Stimulated activated naive CD8-positive, alpha-beta T cell treated with anti-CD3 and anti-CD28 coated beads, Interleukin-15, Interleukin-2, amounts not matched to agents 100 U/mL and 50 U/mL, for 24 hours (primary cell): ENCODE measurements around the gene SGO1.

ENCODE experiments used
- ATAC-seq: fragments of 150-1000 bp; cut with Tn5 transposase; one replicate; pipeline ENCODE4 v1.10.0; 2021
- DNase-seq: peaks from one replicate; pipeline ENCODE4 v3.0.0; 2021

Gene SGO1

DNA sequence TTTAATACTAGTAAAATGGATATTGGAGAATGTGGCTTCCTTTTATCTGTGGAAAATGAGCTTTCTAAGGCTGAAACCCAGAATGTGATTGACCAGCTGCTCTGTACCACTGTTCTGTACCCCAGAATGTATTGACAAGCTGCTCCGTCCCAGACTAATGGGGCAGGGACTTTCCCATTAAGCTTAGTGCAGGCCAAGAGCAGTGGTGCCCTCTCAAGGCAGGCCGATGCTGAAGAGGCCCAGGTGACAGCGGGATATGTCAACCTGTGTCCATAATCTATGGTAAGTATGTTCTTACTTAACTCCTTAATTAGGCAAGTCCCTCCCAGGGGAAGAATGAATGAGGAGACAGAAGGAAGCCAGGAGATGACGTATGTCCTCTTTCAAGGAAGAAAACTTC is 31.1 kb downstream of the SGO1 start:
- no peak for DNase-seq
- ATAC-seq = no peak

DNA sequence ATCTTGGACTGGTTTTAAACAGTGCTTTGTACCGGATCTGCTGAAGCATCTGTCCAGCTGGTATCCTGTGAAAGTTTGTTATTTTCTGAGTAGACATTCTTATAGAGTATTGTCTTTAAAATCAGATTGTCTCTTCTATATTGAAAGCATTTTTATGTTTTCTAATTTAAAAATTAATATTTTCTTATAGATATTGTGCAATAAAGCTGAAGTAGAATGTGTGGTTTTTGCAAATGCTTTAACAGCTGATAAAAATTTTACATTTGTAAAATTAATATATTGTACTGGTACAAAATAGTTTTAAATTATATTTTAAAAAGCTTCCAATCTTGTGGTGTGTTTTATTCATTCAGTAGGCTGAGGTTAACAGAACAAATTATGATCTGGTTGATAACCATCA is 31.9 kb downstream of the SGO1 start:
- ATAC-seq = no peak
- no peak for DNase-seq

GRCh38 chr3:20148466-20148865 is 37.5 kb downstream of the SGO1 start:
- ATAC-seq = no peak
- DNase-seq = no peak

GRCh38 chr3:20147361-20147760 is 38.6 kb downstream of the SGO1 start:
- DNase-seq (no peak), ATAC-seq (no peak)

DNA sequence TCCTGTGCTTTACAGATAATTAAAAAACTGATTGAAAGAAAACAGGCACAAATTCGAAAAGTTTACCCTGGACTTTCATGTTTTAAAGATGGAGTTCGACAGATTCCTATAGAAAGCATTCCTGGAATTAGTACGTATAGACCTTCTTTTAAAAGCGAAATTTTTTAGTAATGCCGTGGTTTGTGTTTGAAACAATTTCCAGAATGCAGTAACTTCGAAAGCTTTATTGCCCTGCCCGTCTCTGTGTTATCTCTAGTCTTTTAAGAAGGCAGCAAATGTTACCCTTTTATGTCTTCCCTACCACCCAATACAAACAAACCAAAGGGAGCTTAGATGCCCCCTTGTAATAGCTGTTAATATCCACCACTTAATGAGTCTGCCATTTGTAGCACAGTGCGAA is 39.7 kb downstream of the SGO1 start:
- ATAC-seq = no peak
- no peak for DNase-seq

GRCh38 chr3:20145874-20146273 is 40.1 kb downstream of the SGO1 start:
- no peak for ATAC-seq
- DNase-seq = no peak

- no peak for ATAC-seq
These were observed 42.5 kb downstream of the SGO1 start for GRCh38 chr3:20143519-20143918.

GRCh38 chr3:20142517-20142916 is 43.5 kb downstream of the SGO1 start:
- no peak for ATAC-seq
- no peak for DNase-seq

More at GRCh38 chr3:20143519-20143918, 42.5 kb downstream of the SGO1 start:
- DNase-seq = no peak

DNA sequence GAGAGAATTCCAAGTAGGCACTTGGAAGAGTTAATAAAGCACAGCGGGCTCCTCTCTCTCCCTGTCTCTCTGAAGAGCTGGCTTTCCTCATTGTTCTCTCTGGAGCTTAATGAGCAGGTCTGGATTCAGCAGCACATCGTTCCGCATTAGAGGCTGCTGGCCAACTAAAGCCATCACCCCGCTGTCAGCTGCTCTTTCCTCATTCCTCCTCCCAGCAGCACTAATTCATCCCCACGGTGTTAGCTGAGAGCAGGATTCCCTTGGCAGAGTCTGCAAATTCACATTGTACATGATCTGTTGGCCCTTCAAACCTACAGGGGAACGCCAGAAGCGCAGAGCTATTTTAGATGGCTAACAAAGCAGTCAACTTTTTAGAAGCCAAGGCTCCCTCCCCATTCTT is 44.2 kb downstream of the SGO1 start:
- ATAC-seq (no peak), DNase-seq (no peak)

DNA sequence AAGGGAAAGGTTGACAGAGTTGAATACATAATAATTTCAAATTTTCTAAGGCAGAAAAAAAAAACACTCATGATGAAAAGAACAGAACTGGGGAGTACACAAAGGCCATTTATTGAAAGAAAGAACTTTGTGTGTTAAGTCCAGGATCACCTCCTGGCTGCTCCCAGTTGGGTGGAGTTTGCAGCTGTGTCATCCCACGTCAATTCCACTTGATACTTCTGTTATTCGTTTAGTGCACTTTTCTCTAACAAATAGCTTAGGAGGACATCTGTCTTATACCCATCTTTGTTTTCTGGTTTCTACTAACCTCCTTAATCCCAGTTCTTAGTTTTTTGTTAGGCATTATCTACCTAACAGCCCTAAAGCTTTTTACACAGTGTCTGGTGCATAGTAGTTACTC is 44.7 kb downstream of the SGO1 start:
- no peak for ATAC-seq
- DNase-seq = no peak

- DNase-seq (no peak), ATAC-seq (no peak)
These were observed 45.1 kb downstream of the SGO1 start for GRCh38 chr3:20140881-20141280.

- ATAC-seq = no peak
- no peak for DNase-seq
These were observed 48.4 kb downstream of the SGO1 start for GRCh38 chr3:20137647-20138046.

DNA sequence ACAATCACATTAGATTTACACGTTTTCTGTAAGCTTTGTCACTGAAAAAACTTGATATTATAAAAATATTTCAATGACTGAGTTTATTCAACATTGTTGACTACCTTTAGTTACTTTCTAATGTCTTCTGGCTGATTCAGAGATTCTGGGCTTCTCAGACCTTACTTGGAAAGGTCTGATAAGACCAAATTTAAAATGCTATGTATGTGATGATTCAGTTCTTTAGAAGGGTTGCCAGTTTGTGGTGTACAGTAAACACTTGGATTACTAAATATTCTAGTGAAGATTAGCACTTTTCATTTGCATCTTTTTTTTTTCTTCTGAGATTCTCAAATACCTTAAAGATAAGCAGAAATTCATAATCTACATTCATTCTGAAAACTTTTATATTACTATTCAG is 49.8 kb downstream of the SGO1 start:
- ATAC-seq (no peak), DNase-seq (no peak)

DNA sequence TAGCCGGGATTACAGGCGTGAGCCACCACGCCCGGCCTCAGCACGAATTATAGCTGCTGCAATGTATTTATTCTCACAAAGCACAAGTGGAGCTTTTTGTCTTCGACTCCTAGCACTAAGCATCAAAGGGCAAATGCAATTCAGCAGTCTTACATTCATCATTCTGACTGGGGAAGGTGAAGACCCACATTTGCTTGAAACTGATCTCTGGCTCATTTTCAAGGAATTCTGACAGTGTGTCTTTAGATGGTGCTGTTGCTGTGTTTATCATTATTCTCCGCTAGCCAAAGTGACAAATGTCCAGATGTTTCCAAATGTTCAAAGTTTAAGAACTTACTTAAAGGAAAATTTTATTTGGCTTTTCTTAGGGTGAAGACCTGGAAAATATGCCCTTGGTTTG is 55.9 kb downstream of the SGO1 start:
- DNase-seq (no peak), ATAC-seq (no peak)

GRCh38 chr3:20128358-20128757 is 57.6 kb downstream of the SGO1 start:
- DNase-seq (no peak), ATAC-seq (no peak)

- DNase-seq = no peak
- ATAC-seq = peak; percentile 32
These were observed 60.1 kb downstream of the SGO1 start for GRCh38 chr3:20125897-20126296.

DNA sequence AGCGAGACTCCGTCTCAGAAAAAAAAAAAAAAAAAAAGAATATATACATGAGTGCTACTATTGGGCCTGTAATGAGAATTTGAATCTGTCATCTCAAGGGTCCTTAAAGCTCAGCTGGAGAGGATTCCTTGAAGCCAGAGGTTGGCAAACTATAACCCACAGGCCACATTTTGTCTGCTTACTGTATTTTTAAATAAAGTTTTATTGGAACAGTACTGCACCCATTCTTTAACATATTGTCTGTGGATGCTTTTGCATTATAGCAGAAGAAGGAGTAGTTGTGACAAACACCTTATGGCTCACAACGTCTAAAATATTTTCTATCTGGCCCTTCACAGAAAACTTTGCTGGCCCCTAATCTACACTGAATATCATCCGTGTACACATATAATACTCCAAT is 60.7 kb downstream of the SGO1 start:
- ATAC-seq (no peak), DNase-seq (no peak)

GRCh38 chr3:20123131-20123652 is 62.8 kb downstream of the SGO1 start:
- ATAC-seq (no peak), DNase-seq (no peak)

DNA sequence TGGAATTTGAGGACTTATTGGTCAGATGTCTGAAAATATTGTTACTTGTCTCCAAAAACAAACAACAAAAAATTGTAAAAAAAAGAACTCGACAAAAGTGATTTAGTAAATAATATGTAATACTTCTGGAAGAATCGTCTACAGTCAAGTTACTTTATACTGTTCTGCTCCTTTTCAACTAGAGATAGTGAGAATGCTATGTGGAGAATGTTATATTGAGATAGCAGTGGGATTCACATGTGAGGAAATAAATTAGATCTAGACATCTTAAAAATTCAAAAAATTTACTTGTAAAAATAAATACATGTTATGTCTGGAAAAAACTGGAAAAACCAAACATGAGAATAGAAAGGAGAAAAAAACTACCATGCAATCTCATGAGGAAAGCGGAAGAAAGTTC is 64.9 kb downstream of the SGO1 start:
- ATAC-seq = no peak
- no peak for DNase-seq
